GM19351 (cell line): Measurements from ENCODE around the gene DDX55.

Source experiments
- ATAC-seq: cut with Tn5 transposase; IDR thresholded peaks from one replicate; pipeline ENCODE4 v1.9.1; 2021; ENCODE audit warnings: mild to moderate bottlenecking, moderate library complexity; ENCODE audit not compliant: unreplicated experiment

The DDX55 gene

DNA sequence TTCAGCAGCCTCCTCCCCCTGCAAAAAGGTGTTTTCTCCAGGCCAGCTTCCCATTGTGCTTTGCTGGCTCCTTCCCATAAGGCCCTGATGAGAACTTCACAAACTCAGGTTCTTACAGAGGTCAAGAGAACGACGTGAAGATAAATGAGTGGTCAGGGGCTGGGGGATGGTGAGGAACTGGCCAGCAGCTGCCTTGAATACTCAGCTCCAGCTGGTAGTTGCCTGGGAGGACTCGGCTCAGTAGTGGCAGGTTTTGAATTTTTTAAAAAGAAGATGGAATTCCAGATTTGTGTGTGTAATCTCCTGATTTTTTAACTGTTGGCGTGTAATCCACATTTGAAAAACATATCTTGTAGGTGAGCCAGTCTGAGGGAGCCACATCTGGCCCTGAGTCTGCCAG, 5.9 kb downstream of the DDX55 start:
- no peak for ATAC-seq

DNA sequence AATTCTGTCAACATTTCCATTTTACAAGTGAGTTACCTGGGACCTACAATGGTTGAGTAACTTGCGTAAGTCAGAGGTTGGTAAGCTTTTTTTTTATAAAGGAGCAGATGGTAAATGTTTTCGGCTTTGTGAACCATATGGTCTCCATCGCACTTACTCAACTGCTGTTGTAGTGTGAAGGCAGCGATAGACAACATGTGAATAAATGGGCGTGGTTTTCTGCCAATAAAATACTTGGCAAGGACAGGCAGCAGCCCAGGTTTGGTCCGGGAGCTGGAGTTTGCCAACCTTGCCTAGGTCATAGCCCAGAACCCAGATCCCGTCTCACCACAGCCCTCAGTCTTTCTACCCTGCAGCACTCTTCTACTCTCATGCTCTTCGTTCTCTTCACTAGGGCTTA, 6.3 kb downstream of the DDX55 start:
- no peak for ATAC-seq

DNA sequence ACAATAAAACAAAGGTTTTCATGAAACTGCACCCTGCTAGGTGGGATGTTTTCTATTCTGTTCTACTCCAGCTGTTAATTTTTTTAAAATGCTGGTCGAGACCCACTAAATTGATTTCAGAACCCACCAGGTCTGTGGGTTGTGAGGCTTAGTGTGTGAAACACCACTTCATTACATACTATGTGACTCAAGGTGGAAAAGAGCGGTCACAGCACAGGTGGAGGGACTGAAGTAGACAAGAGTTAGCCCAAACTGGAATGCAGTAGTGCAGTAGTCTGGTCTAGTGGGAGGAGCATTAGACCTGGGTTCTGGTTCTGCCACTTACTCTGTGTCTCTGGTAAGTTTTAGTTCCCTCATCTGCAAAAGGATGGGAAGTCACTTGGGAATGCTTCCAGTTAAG, 12.2 kb downstream of the DDX55 start:
- ATAC-seq = no peak

DNA sequence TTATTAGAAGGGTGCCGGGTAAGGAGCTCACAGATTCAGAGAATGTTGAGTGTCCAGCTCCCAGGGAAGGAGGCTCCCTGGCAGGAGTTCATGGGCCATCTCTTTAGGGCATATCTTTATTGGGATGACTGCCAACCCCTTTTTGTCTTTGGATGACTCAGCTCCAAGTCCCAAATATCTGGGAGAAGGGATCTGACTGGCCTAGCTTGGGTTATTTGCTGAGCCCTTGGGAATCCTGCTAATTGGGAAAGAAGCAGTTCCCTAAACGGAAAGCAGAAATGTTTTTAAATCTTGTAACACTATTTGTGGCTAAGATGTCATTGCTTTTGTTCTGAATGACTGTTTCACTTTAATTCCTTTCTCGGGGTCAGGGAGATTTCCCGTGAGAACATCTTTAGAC, 12.6 kb downstream of the DDX55 start:
- no peak for ATAC-seq

DNA sequence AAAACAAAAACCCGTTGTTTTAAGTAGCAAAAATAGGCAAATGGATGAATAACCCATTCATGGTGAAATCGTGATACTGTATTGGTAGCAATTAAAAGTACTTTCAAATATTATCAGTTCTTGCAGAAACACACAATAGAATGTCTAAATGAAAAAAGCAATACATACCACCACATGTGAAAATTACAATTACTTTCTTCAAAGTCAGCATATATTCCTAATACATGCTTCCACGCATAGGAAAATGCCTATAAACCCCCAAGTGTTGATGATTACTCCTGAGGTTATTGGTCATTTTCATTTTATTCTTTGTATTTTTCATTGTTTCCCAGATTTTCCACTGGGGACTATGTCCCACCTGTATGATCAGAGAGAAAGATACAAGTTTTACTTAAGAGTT, 15.2 kb downstream of the DDX55 start:
- no peak for ATAC-seq

DNA sequence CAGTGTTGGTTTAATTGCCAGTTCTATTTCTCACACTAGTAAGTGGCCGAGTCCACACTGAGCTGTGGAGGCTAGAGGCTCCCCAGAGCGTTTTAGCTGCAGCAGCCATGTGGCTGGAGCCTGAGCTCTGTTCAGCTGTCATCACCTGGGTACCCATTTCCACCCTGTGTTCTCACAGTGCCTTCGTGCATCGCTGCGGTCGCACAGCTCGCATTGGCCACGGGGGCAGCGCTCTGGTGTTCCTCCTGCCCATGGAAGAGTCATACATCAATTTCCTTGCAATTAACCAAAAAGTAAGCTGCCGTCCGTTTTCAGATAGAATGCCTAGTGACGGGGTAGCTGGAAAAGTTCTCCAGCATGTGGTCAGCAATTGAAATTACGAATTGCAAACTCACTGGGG, 15.7 kb downstream of the DDX55 start:
- no peak for ATAC-seq

DNA sequence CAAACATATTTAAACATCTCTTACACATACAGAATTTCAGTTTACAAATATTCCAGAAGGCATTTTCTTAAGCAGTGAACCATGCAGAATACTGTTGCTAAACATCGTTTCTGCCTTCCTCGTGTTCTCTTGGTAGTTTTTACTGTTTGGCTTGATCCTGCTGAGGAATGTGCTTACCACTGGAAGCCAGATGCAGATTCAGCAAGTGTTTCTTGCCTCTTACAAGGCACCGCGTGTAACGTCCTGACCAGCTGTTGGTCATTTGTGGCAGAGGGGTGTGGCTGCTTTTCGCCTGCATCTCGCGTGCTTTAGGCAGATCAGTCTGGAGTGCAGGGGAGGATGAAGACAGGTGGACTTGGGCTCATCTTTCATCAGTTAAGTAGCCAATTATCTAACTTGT, 19.2 kb downstream of the DDX55 start:
- no peak for ATAC-seq

DNA sequence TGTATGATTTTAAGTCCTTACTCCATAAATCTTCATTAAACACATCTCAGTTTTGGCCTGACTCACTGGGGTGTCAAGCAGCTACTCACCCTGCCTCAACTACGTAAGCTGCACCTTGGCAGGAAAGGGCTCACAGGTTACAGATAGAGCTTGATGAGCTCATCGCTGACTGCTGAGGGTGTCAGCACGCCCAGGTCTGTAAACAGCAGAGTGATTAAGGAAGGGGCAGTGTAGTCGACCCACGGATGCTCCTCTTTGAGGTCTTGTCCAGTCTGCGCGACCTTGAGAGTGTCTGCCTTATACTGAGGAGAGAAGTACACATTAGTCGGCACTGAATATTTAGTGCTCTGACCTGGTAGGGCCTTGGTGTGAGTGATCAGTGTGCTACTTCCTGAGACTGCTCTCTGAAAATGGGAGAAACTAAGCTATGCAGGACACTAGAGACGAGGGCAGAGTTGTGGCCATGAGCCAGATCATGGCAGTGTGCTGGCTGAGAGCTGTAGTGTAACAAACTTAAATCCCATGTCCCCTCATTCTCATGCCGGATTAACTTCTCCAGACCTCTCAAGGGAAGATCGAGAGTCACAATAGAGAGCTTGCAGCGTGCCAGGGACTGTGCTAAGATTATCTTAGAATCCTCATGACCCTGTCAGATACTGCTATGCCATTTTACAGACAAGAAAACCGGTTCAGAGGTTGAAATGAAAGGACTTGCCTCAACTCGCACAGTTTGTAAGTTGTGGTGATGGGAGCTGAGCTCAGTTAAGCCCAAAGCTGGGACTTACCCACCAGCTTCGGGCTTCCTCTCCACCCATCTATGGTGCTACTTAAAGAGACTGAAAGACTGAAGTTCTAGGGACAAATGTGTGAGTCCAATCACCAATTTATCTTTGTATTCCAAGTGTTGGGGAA, 20.0 kb downstream of the DDX55 start:
- ATAC-seq = no peak

DNA sequence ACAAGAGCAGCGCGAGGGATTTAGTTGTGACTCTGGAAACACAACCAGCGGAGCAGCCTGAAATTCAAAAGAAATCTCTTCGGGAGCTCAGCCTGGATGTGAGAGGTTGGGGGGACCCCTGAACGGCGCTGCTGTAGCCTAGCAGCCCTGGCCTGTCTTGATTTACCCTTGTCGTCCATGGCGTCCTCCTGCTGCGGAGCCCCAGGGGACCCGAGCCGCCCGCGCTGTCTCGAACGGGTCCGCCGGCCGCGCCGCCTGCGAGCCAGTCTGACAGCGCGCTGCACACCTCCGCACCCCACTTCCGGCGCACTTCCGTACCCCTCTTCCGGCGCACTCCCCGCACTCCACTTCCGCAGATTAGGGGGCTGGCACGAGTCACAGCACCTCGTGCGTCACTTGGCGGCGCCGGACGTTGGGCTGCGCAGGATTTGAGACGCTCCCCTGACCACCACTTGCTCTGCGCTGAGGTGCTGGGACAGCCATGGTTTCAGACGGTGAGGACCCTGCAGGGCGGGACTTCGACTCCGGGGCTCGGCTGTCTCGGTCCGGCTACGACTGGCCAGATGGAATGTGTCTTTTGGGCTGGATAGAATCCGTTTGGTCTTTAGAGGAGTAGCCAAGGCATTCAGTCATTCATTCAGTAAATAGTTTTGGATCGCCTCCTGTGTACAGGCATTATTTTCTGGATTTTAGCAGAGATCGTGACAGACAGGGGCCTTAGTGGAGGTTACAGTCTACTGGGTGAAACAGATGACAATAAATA, 31.7 kb downstream of the DDX55 start, which contains the start of the genes EIF2B1 and GTF2H3:
TSS of gene EIF2B1 (minus strand) at position 308 of the 763 bp plus-strand sequence. CDS start at position 179, 129 bp downstream.
TSS of gene GTF2H3 (plus strand) at position 451 of the 763 bp plus-strand sequence. CDS start at position 482, 31 bp downstream.
- ATAC-seq = peak; percentile 96

DNA sequence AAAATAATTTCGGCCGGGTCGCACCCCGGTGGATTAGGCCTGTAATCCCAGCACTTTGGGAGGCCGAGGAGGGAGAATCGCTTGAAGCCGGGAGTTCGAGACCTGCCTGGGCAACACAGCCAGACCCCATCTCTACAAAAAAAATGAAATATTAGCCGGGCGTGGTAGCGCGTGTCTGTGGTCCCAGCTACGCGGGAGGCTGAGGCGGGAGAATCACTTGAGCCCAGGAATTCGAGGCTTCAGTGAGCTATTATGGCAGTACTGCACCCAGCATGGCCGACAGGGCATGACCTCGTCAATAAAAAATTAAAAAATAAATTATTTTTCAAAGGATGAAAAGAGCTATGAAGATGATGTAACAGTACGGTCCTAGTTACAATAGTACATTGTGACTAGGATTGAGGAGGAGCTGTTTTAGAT, 32.3 kb downstream of the DDX55 start:
- no peak for ATAC-seq

DNA sequence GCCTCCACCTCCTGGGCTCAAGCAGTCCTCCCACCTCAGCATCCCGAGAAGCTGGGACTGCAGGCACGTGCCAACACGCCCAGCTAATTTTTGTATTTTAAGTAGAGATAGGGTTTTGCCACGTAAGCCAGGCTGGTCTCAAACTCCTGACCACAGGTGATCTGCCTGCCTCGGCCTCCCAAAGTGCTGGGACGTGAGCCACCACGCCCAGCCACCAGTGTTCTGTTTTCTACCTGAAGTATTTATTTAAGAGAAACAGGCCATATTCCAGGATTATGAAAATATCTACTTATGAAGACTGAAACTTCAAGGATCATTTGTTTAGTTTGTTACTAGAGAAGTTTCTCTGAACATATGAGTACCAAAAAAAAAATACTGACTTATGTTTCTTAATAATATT, 42.0 kb downstream of the DDX55 start:
- no peak for ATAC-seq

DNA sequence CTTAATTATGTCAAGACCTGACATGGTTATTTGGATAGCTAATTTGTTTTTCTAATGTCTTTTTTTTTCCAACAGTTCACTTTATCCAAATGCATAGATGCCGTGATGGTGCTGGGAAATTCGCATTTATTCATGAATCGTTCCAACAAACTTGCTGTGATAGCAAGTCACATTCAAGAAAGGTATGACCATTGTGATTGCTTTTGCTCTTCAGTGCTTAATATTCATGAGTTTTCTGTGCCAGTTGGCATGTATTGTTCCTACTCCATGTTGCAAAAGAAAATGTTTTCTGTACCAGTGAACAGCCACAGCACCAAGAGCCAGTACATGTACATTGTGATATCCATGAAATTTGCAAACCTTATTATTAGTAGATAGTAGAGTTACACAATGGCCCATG, 43.5 kb downstream of the DDX55 start:
- no peak for ATAC-seq

DNA sequence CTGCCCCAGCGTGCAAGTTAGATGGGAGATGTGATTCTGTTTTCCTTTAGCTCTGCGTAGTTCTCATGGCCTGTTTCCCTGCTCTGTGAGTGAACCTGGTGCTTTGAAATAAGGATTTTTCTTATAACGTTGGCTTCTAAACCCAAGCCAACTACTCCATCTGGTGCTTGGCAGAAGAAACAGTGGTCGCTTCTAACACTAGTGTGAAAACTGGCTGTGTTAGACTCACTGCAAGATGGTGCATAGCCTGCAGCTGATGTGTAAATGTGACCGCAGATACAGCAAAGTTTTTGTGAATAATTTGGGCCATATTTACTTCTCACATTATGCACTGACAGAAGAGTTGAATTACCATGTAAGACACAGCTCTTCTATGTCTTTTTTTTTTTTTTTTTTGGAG, 44.0 kb downstream of the DDX55 start:
- no peak for ATAC-seq

DNA sequence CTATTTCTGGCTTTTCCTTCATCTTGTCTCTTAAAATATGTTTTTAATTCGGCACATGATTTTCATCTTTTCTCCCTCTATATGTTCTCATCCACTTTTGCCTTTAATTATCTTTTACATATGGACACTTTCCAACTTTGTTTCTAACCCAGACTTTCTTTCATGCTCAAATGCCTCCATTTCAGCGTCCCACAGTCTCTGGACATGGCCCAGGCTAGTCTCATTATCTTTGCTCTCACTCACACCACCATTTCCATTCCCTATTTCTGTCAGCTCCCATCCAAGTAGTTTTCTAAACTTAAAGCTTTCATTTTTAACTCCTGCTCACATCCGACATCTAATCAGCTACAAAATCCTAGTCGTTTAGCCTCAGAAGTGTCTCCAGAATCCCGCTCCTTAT, 46.5 kb downstream of the DDX55 start:
- ATAC-seq = no peak

DNA sequence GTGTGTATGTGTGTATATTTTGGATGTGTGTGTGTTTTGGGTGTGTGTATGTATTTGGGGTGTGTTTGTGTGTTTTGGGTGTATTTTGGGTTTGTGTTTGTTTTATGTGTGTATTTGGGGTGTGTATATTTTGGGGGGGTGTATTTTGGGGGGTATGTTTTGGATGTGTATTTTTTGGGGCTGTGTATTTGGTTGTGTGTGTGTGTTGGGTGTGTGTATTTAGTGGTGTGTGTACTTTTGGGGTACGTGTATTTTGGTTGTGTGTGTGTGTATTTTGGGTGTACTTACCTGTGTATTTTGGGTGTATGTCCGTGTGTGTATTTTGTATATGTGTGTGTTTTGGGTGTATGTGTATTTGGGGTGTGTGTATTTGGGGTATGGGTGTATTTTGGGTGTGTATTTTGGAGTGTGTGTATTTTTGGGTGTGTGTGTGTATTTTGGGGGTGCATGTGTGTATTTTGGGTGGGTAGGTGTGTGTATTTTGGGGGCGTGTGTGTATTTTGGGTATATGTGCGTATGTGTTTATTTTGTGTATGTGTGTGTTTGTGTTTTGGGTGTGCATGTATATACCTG, 52.3 kb downstream of the DDX55 start:
- no peak for ATAC-seq

DNA sequence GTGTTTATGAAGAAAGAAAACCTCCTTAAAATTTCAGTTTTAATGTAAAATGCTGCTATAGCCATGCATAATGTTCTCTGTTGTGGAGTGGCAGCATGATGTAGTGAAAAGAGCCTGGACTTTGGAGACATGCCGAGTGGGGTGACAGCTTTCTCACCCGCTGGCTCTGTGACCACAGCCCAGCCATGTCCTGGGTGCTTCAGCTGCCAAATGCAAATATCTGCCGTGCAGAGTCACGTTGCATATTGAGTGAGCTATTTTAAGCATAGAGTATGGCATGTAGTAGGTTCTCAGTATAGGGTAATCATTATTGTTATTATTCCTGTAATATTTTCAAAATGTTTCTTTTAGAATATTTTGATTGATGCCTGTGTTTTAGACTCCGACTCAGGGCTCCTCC, 53.5 kb downstream of the DDX55 start:
- ATAC-seq = peak; percentile 86

DNA sequence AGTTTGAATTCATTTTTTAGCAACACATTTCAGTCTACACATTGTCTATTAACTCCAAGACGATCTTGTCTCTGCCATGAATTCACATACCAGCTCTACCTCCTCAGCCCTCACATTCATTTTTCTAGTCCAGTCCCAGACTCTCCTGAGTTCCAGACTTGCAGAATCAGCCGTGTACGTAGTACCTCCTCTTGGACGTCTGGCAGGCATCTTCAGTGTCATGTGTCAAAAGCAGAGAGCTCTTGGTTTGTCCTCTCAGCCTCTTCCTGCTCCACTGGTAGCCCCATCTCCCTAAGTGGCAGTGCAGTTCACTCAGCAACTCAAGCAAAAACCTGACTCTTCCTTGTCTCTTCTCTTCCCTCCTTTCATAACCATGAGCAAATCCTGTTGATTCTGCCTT, 54.5 kb downstream of the DDX55 start:
- ATAC-seq = no peak

DNA sequence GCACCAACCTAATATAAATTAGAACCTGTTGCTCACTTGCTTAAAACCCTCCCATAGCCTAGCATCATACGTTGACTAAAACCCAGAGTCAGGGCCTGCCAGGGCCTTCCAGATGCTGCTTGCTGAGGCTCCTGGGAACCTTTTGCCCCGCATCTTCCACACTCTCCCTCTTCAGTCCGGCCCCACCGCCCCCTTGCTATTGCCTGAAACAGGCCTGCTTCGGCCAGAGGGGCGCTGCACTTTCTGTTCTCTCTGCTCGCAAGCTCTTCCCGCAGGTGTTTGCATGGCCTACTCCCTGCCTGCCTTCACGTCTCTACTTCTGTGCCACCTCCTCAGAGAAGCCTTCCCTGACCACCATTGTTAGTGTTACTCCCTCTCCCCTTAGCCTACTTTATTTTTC, 55.3 kb downstream of the DDX55 start:
- no peak for ATAC-seq

DNA sequence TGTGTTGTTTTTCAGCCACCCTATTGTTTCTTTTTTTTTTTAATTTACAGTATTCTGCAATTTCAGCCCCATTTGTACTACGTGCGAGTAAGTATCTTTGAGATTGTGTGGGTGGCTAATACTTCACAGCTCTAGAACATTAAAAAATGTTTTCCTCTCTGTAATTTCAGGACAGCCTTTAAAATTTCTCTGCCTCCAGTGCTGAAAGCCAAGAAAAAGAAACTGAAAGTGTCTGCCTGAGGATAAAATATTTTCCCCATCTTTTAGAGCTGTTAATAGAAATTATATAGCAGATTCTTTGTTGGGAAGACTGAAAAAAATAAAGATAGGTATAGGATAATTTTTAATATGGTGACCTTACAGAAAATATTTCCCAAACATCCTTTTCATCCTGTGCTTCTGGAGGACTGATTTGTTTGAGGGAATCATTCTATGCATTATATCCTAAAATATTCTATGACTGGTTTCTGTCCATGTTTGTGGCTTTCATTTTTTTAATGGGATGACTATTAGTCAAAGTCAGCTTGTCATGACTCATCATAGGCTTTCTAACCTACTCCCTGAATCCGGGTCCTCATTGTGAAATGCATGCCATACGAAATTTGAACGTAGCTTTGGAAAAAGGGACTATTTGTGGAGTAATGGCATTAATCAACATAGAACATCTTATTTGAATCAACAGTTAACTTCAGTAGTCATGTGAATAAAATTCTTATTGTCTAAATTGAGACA, 58.3 kb downstream of the DDX55 start:
- ATAC-seq = no peak

DNA sequence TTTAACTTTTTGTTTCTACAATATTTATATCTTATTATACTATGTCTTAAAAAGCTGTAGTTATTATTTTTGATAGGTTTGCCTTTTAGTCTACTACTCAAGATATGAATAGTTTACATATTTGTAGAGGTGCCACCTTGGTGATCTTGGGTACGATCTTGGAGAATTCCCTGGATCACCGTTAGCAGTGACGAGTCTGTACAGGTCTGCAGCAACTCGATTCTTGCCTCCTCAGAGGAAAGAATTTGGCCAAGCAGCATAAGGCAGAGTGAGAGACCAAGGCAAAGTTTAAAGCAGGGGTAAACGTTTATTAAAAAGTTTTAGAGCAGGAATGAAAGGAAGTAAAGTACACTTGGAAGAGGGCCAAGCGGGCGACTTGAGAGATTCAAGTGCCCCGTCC, 65.9 kb downstream of the DDX55 start:
- no peak for ATAC-seq
